GM18951 (cell line): ENCODE results near the gene HIF1AN.

ENCODE experiments used
- POLR2A ChIP-seq: IDR thresholded peaks from 4 replicates; pipeline ENCODE4 v1.6.1; 2011; ENCODE audit warnings: mild to moderate bottlenecking; ENCODE audit not compliant: insufficient read length, insufficient read depth; ENCODE audit errors: extremely low read depth
- in situ Hi-C: fragments of 300-500 bp; cut with MboI; formaldehyde crosslinking; loops from one replicate; pipeline ENCODE4 v1.12.0; 2022; ENCODE audit warnings: low sequenced_read_pairs, mixed read lengths, inconsistent platforms; ENCODE audit not compliant: unreplicated experiment

HIF1AN gene

GRCh38 chr10:100586959-100587358, 51.2 kb downstream of the HIF1AN start:
- in situ Hi-C loops, result no loop called here
- no peak for TF ChIP-seq POLR2A

- TF ChIP-seq POLR2A, result no peak
- in situ Hi-C loops, result no loop called here
These were observed 62.4 kb downstream of the HIF1AN start for GRCh38 chr10:100598166-100598565.

GRCh38 chr10:100600218-100600617, 64.5 kb downstream of the HIF1AN start:
- in situ Hi-C loops, result no loop called here
- TF ChIP-seq POLR2A, result no peak

GRCh38 chr10:100607439-100607838, 71.7 kb downstream of the HIF1AN start:
- no peak for TF ChIP-seq POLR2A
- in situ Hi-C loops, result no loop called here
